ENCODE results near the gene HHATL. TPM values are rescaled to one million over a fixed set of nuclear protein-coding genes. Genes with fewer than 3 reads are reported as not detected.

Gene HHATL
- total and polyA plus RNA-seq, 10 donors, result 0.13 to 0.42 TPM; not detected in 8

GRCh38 chr3:42670051-42670576 is 32.5 kb downstream of the HHATL start:
- TF ChIP-seq POLR2A (IDR thresholded peaks at IDR 0.05) (no peak), POLR2AphosphoS5 (IDR thresholded peaks at IDR 0.05) (no peak)
- TF ChIP-seq, protein P1, sequence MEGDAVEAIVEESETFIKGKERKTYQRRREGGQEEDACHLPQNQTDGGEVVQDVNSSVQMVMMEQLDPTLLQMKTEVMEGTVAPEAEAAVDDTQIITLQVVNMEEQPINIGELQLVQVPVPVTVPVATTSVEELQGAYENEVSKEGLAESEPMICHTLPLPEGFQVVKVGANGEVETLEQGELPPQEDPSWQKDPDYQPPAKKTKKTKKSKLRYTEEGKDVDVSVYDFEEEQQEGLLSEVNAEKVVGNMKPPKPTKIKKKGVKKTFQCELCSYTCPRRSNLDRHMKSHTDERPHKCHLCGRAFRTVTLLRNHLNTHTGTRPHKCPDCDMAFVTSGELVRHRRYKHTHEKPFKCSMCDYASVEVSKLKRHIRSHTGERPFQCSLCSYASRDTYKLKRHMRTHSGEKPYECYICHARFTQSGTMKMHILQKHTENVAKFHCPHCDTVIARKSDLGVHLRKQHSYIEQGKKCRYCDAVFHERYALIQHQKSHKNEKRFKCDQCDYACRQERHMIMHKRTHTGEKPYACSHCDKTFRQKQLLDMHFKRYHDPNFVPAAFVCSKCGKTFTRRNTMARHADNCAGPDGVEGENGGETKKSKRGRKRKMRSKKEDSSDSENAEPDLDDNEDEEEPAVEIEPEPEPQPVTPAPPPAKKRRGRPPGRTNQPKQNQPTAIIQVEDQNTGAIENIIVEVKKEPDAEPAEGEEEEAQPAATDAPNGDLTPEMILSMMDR (IDR thresholded peaks at IDR 0.05 in 8 of 11, conservative IDR thresholded peaks at IDR 0.05 in 3 of 11), result no peak
- H3K9me3 ChIP-seq, result no peaks in the 10 kb centered on the region
- H3K4me3 ChIP-seq, result no peak overlapping the region
- DNase-seq, result no peak
- intact Hi-C loops (cut with DNase I; ENCODE audit: low total_unique reads), result no loop called here
- H3K27me3 ChIP-seq (replicated peaks in 1 of 7), result peaks cover 0 to 4% (median 0%) of the 10 kb centered on the region in 7 donors
- no peaks in the 10 kb centered on the region for H3K36me3 ChIP-seq
- H3K4me1 ChIP-seq, result no peaks in the 10 kb centered on the region
- 83 to 91% (median 88%) methylated on average over 7 of the region's 7 CpGs for WGBS, 5 donors
- no peak overlapping the region for H3K27ac ChIP-seq

GRCh38 chr3:42668793-42669217 is 33.8 kb downstream of the HHATL start:
- H3K36me3 ChIP-seq, result peaks cover 0 to 8% (median 0%) of the 10 kb centered on the region in 6 donors
- peaks cover 0 to 1% (median 0%) of the 10 kb centered on the region in 6 donors for H3K4me1 ChIP-seq
- no peak overlapping the region for H3K27ac ChIP-seq
- TF ChIP-seq, protein P1 (IDR thresholded peaks at IDR 0.05 in 8 of 11, conservative IDR thresholded peaks at IDR 0.05 in 3 of 11), result no peak
- peak in 2 of 3 donors; percentile 14 to 22 for TF ChIP-seq POLR2AphosphoS5 (IDR thresholded peaks at IDR 0.05)
- DNase-seq, result no peak
- intact Hi-C loops (cut with DNase I; ENCODE audit: low total_unique reads), result no loop called here
- no peaks in the 10 kb centered on the region for H3K9me3 ChIP-seq
- WGBS, 5 donors, result 83 to 94% (median 89%) methylated on average over 4 of the region's 4 CpGs
- peaks cover 0 to 4% (median 0%) of the 10 kb centered on the region in 7 donors for H3K27me3 ChIP-seq (replicated peaks in 1 of 7)
- no peak overlapping the region for H3K4me3 ChIP-seq

- Histone ChIP-seq H3K4me1 (peaks cover 0 to 5% (median 0%) of the 10 kb centered on the region in 6 donors), H3K9me3 (no peaks in the 10 kb centered on the region), H3K4me3 (no peak overlapping the region), H3K27ac (no peak overlapping the region), H3K27me3 (replicated peaks in 1 of 7) (peaks cover 0 to 4% (median 0%) of the 10 kb centered on the region in 7 donors), H3K36me3 (peaks cover 0 to 12% (median 0%) of the 10 kb centered on the region in 6 donors)
- intact Hi-C loops (cut with DNase I; ENCODE audit: low total_unique reads), result no loop called here
- no peak for DNase-seq
- TF ChIP-seq POLR2AphosphoS5 (IDR thresholded peaks at IDR 0.05) (no peak), POLR2A (IDR thresholded peaks at IDR 0.05) (no peak)
- TF ChIP-seq, protein P1 (IDR thresholded peaks at IDR 0.05 in 8 of 11, conservative IDR thresholded peaks at IDR 0.05 in 3 of 11), result no peak
- WGBS, 5 donors, result 75 to 89% (median 78%) methylated on average over 2 of the region's 2 CpGs
Measured at GRCh38 chr3:42668413-42668760, 34.2 kb downstream of the HHATL start.

DNA sequence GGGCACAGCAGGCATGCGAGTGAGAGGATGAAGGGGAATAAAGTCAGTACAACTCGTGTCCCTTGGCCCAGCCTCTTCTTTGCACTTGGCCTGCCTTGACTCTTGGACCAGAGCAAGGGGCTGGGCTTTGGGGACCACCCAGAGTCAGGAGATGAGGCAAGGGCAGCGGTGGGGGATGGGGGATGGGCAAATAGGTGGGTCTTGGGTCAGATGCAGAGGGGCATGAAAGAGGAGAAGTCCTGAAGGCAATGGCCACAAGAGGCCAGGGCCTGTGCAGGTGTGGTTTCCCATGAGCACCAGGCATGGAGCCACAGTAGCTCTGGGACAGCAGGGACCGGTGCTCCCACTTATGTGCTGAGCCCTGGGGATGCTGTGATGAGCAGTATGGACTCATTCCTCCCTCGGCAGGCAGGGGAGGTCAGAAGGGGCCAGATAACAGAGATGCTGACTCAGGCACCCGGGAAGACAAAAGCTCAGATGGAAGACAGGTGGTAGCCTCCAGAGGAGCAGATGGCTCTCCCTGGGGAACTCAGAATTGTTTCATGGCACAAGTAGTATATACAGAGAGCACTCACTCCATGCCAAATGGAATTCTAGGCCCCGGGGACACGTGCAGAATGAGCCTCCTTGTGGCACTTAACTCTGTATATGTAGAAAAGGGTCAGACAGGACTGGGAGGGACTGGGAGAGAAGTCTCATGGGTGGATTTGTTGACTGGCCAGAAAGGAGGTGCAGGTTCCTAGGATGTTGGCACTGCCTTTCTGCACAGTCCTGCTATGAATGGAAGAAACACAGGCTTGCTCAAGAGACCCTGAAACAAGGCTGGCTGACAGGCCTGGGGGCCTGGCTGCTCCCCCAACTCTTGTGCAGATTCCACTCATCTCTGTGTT is 34.8 kb downstream of the HHATL start:
- Histone ChIP-seq H3K4me3 (no peak overlapping the region), H3K27me3 (replicated peaks in 1 of 7) (peaks cover 0 to 4% (median 0%) of the 10 kb centered on the region in 7 donors), H3K9me3 (no peaks in the 10 kb centered on the region), H3K27ac (no peak overlapping the region), H3K4me1 (peaks cover 0 to 5% (median 0%) of the 10 kb centered on the region in 6 donors), H3K36me3 (peaks cover 0 to 18% (median 0%) of the 10 kb centered on the region in 6 donors)
- TF ChIP-seq, protein P1 (IDR thresholded peaks at IDR 0.05 in 8 of 11, conservative IDR thresholded peaks at IDR 0.05 in 3 of 11), result no peak
- TF ChIP-seq POLR2AphosphoS5 (IDR thresholded peaks at IDR 0.05) (peak in 1 of 3 donors; percentile 27), POLR2A (IDR thresholded peaks at IDR 0.05) (no peak)
- DNase-seq, result no peak
- intact Hi-C loops (cut with DNase I; ENCODE audit: low total_unique reads), result no loop called here
- 54 to 67% (median 62%) methylated on average over 7 to 8 of the region's 8 CpGs for WGBS, 5 donors
